ENCODE data around the gene RNU1-1.
"Not testable (repeated sequence)": the region's sequence is repeated elsewhere in the genome, so short reads cannot be mapped to it uniquely, and the experiment has no call there.

Gene RNU1-1

DNA sequence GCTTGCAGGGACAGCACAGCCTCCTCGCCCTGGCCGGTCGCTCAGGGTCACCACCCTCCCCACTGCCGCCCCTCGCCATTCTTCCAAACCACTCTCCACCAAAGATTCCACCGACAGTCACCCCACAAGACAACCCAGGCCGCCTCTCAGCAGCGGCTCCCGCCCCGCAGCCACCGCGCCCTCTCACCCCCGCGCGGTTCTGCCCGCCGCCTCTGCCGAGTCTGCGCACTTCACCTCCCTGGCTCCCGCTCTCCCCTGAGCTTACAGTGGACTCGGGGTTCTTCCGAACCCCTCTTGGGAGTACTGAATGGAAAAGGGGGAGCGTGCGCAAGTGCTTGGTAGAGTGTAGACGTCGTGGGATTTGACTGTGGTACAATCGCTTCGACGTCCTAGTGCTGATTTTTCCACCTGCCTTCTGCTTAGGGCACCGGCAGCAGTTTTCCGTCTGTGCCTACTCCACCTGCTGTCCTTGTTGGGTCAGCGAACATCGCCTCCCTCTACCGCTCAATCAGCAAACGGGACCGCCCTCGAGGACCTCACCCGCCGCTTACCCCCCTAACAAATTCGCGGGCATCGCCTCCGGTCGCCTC, 20.2 kb upstream of the RNU1-1 start:
- not testable (repeated sequence) for H3K4ac ChIP-seq (ENCODE audit: low read depth in 1 of 2, low read length in 2 of 2); H3K4me1 ChIP-seq (ENCODE audit: control insufficient read depth, insufficient read depth, low read depth, low read length); H3K18ac ChIP-seq (ENCODE audit: low read depth in 1 of 2, low read length in 2 of 2); H2AK5ac ChIP-seq (ENCODE audit: low read length, severe bottlenecking); H3K23ac ChIP-seq (ENCODE audit: low read length in 2 of 2); H3K79me1 ChIP-seq (replicated peaks; ENCODE audit: low read length, poor library complexity, severe bottlenecking); H3K36me3 ChIP-seq (ENCODE audit: control insufficient read depth in 1 of 2, insufficient read depth in 2 of 2, low read depth in 1 of 2, low read length in 2 of 2); H2BK15ac ChIP-seq (ENCODE audit: low read depth, poor library complexity, severe bottlenecking); DNase-seq; H3K9ac ChIP-seq (ENCODE audit: low read length); H4K8ac ChIP-seq (ENCODE audit: low read length); H2BK5ac ChIP-seq (ENCODE audit: low read depth, low read length, poor library complexity, severe bottlenecking); H3K14ac ChIP-seq (ENCODE audit: low read length in 2 of 2); H4K91ac ChIP-seq (ENCODE audit: low read length); H3K9me3 ChIP-seq (ENCODE audit: control insufficient read depth, low read length); H3K4me3 ChIP-seq (ENCODE audit: insufficient read depth in 1 of 2, low read depth in 1 of 2, low read length in 2 of 2); H2BK120ac ChIP-seq (ENCODE audit: low read depth, low read length); H2BK12ac ChIP-seq (ENCODE audit: low read length in 2 of 2); H3K27ac ChIP-seq (ENCODE audit: low read length, poor library complexity, severe bottlenecking); H2AFZ ChIP-seq (ENCODE audit: low read depth, low read length)
- H3K4me2 ChIP-seq (ENCODE audit: low read length, poor library complexity, severe bottlenecking), result peak overlapping the region; percentile 37
- 0% methylated on average over 3 of the region's 44 CpGs for WGBS
- H3K27me3 ChIP-seq (ENCODE audit: control insufficient read depth in 1 of 2, insufficient read depth in 1 of 2, low read length in 2 of 2), result peaks cover 5 to 12% of the 10 kb centered on the region in 2 experiments

GRCh38 chr1:16532235-16532991, 18.3 kb upstream of the RNU1-1 start:
- WGBS, result 36% methylated on average over 17 of the region's 32 CpGs
- not testable (repeated sequence) for H3K14ac ChIP-seq (ENCODE audit: low read length in 2 of 2); H2AFZ ChIP-seq (ENCODE audit: low read depth, low read length); H2BK15ac ChIP-seq (ENCODE audit: low read depth, poor library complexity, severe bottlenecking); H3K4me2 ChIP-seq (ENCODE audit: low read length, poor library complexity, severe bottlenecking); H3K4me1 ChIP-seq (ENCODE audit: control insufficient read depth, insufficient read depth, low read depth, low read length); H3K79me1 ChIP-seq (replicated peaks; ENCODE audit: low read length, poor library complexity, severe bottlenecking); H3K36me3 ChIP-seq (ENCODE audit: control insufficient read depth in 1 of 2, insufficient read depth in 2 of 2, low read depth in 1 of 2, low read length in 2 of 2); H3K23ac ChIP-seq (ENCODE audit: low read length in 2 of 2); H2BK5ac ChIP-seq (ENCODE audit: low read depth, low read length, poor library complexity, severe bottlenecking); H2BK12ac ChIP-seq (ENCODE audit: low read length in 2 of 2); H4K91ac ChIP-seq (ENCODE audit: low read length); H4K8ac ChIP-seq (ENCODE audit: low read length); DNase-seq; H2BK120ac ChIP-seq (ENCODE audit: low read depth, low read length); H3K27ac ChIP-seq (ENCODE audit: low read length, poor library complexity, severe bottlenecking); H3K9ac ChIP-seq (ENCODE audit: low read length); H3K4ac ChIP-seq (ENCODE audit: low read depth in 1 of 2, low read length in 2 of 2); H2AK5ac ChIP-seq (ENCODE audit: low read length, severe bottlenecking); H3K9me3 ChIP-seq (ENCODE audit: control insufficient read depth, low read length); H3K18ac ChIP-seq (ENCODE audit: low read depth in 1 of 2, low read length in 2 of 2)
- H3K27me3 ChIP-seq (ENCODE audit: control insufficient read depth in 1 of 2, insufficient read depth in 1 of 2, low read length in 2 of 2), result peaks cover 5 to 10% of the 10 kb centered on the region in 2 experiments
- peak overlapping the region in 1 of 2 experiments; percentile 49 for H3K4me3 ChIP-seq (ENCODE audit: insufficient read depth in 1 of 2, low read depth in 1 of 2, low read length in 2 of 2)

DNA sequence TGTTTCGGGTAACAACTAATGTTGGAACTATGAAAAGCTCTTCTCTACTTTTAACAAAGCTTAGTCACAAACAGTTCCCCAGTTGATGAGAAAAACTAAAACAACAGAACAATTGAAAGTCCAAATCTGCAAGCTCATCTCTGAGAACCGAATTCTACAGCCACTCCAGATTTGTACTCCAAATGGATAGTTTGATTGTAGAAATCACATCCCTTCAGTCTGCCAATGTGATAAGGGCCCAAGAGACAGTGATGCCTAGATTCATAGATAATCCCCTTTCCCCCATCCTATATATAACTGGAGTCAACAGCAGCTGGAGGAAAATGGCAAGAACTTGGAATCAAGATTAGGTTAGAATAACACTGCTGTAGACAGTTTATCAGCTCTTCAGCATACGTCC, 14.3 kb upstream of the RNU1-1 start:
- not testable (repeated sequence) for DNase-seq; H2BK120ac ChIP-seq (ENCODE audit: low read depth, low read length)

DNA sequence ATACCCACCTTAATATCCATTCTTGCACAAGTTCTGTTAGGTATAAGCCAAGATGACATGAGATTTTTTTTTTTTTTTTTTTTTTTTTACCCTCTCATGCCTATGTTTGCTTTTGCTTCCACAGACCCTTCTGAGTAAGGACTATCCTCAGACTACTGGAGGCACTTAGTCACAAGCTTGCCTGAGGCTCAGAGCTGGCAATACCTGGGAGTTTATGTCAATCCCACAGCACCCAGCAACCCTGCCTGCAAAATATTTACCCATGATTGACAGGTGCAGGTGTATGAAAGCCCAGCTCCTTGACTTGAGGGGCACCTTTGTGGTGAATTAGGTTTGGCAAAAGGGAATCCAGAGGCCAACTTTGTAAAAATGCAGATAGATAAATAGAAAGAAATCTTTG, 11.7 kb upstream of the RNU1-1 start:
- not testable (repeated sequence) for H3K9ac ChIP-seq (ENCODE audit: low read length); H3K4ac ChIP-seq (ENCODE audit: low read depth in 1 of 2, low read length in 2 of 2); H2BK15ac ChIP-seq (ENCODE audit: low read depth, poor library complexity, severe bottlenecking); H3K4me2 ChIP-seq (ENCODE audit: low read length, poor library complexity, severe bottlenecking); H2AK5ac ChIP-seq (ENCODE audit: low read length, severe bottlenecking); H2BK12ac ChIP-seq (ENCODE audit: low read length in 2 of 2); H4K91ac ChIP-seq (ENCODE audit: low read length); H3K9me3 ChIP-seq (ENCODE audit: control insufficient read depth, low read length); DNase-seq; H3K18ac ChIP-seq (ENCODE audit: low read depth in 1 of 2, low read length in 2 of 2); H4K8ac ChIP-seq (ENCODE audit: low read length); H2BK5ac ChIP-seq (ENCODE audit: low read depth, low read length, poor library complexity, severe bottlenecking); H3K79me1 ChIP-seq (replicated peaks; ENCODE audit: low read length, poor library complexity, severe bottlenecking); H2AFZ ChIP-seq (ENCODE audit: low read depth, low read length); H3K4me3 ChIP-seq (ENCODE audit: insufficient read depth in 1 of 2, low read depth in 1 of 2, low read length in 2 of 2); H3K14ac ChIP-seq (ENCODE audit: low read length in 2 of 2); H3K36me3 ChIP-seq (ENCODE audit: control insufficient read depth in 1 of 2, insufficient read depth in 2 of 2, low read depth in 1 of 2, low read length in 2 of 2); H3K23ac ChIP-seq (ENCODE audit: low read length in 2 of 2); H2BK120ac ChIP-seq (ENCODE audit: low read depth, low read length); H3K4me1 ChIP-seq (ENCODE audit: control insufficient read depth, insufficient read depth, low read depth, low read length); H3K27ac ChIP-seq (ENCODE audit: low read length, poor library complexity, severe bottlenecking)
- H3K27me3 ChIP-seq (ENCODE audit: control insufficient read depth in 1 of 2, insufficient read depth in 1 of 2, low read length in 2 of 2), result peaks cover 14 to 38% of the 10 kb centered on the region in 2 experiments

More for the DNA sequence above, 14.3 kb upstream of the RNU1-1 start:
- H2BK12ac ChIP-seq (ENCODE audit: low read length in 2 of 2); H3K4me3 ChIP-seq (ENCODE audit: insufficient read depth in 1 of 2, low read depth in 1 of 2, low read length in 2 of 2); H4K91ac ChIP-seq (ENCODE audit: low read length); H3K36me3 ChIP-seq (ENCODE audit: control insufficient read depth in 1 of 2, insufficient read depth in 2 of 2, low read depth in 1 of 2, low read length in 2 of 2); H3K23ac ChIP-seq (ENCODE audit: low read length in 2 of 2); H3K4me2 ChIP-seq (ENCODE audit: low read length, poor library complexity, severe bottlenecking); H4K8ac ChIP-seq (ENCODE audit: low read length); H3K14ac ChIP-seq (ENCODE audit: low read length in 2 of 2); H3K9ac ChIP-seq (ENCODE audit: low read length); H3K79me1 ChIP-seq (replicated peaks; ENCODE audit: low read length, poor library complexity, severe bottlenecking); H3K27ac ChIP-seq (ENCODE audit: low read length, poor library complexity, severe bottlenecking); H2AFZ ChIP-seq (ENCODE audit: low read depth, low read length); H3K4ac ChIP-seq (ENCODE audit: low read depth in 1 of 2, low read length in 2 of 2); H2AK5ac ChIP-seq (ENCODE audit: low read length, severe bottlenecking); H2BK15ac ChIP-seq (ENCODE audit: low read depth, poor library complexity, severe bottlenecking); H2BK5ac ChIP-seq (ENCODE audit: low read depth, low read length, poor library complexity, severe bottlenecking); H3K18ac ChIP-seq (ENCODE audit: low read depth in 1 of 2, low read length in 2 of 2); H3K4me1 ChIP-seq (ENCODE audit: control insufficient read depth, insufficient read depth, low read depth, low read length); H3K9me3 ChIP-seq (ENCODE audit: control insufficient read depth, low read length): not testable (repeated sequence)
- peaks cover 5 to 28% of the 10 kb centered on the region in 2 experiments for H3K27me3 ChIP-seq (ENCODE audit: control insufficient read depth in 1 of 2, insufficient read depth in 1 of 2, low read length in 2 of 2)
- 87% methylated on average over 2 of the region's 3 CpGs for WGBS

Measured in mesenchymal stem cell (in vitro differentiated cells and primary cell).